Left lung (tissue), 10 donors: Measurements from ENCODE around the gene CWF19L2. TPM values are rescaled to one million over a fixed set of nuclear protein-coding genes. Genes with fewer than 3 reads are reported as not detected.
"Not testable (repeated sequence)": the region's sequence is repeated elsewhere in the genome, so short reads cannot be mapped to it uniquely, and the experiment has no call there.

Experiments used
- ATAC-seq: fragments of 200-7000 bp; cut with Tn5 transposase; one replicate; pipeline ENCODE4 v1.9.1; 2020; ENCODE audit warnings: moderate library complexity
- DNase-seq, 4 donors: peaks; one replicate each; pipeline ENCODE4 v3.0.0-alpha.2; 2013 to 2020
- H3K27ac ChIP-seq, 2 donors: fragments of 200-600 bp; sonication (generic) in 1 of 2; one replicate each; pipeline versions ENCODE4 v1.5.0 to v1.8.0; 2020 to 2021
- H3K27me3 ChIP-seq, 2 donors: fragments of 200-600 bp; sonication (generic) in 1 of 2; one replicate each; pipeline versions ENCODE4 v1.5.0 to v1.8.0; 2020 to 2021
- H3K36me3 ChIP-seq, 2 donors: fragments of 200-600 bp; sonication (generic) in 1 of 2; one replicate each; pipeline versions ENCODE4 v1.5.0 to v1.8.0; 2020 to 2021
- H3K4me1 ChIP-seq, 2 donors: fragments of 200-600 bp; one replicate each; pipeline ENCODE4 v1.8.0; 2021
- H3K4me3 ChIP-seq, 2 donors: fragments of 200-600 bp; sonication (generic) in 1 of 2; one replicate each; pipeline versions ENCODE4 v1.5.0 to v1.8.0; 2020 to 2021; ENCODE audit warnings: mild to moderate bottlenecking in 1 of 2
- H3K9me3 ChIP-seq, 2 donors: fragments of 200-600 bp; sonication (generic) in 1 of 2; one replicate each; pipeline versions ENCODE4 v1.5.0 to v1.8.0; 2020 to 2021
- intact Hi-C, 2 donors: fragments of 100-400 bp; cut with DNase I; formaldehyde crosslinking; loops; one replicate each; pipeline versions ENCODE4 v1.11.2 to v1.14.2; 2022
- polyA plus RNA-seq, 6 donors: library from polyadenylated mRNA; unstranded; fragments of 120-200 nt; gene quantifications; one replicate each; pipeline ENCODE4 v1.2.1, GENCODE V29; 2013; ENCODE audit not compliant: insufficient read length in 6 of 6
- total RNA-seq, 2 donors: library from RNA; stranded (reverse); fragmentation: NEBNext Ultra II Directional; extraction: Animal tissue kit (Norgen Biotek cat#: 25700); gene quantifications; one replicate each; pipeline ENCODE4 v1.2.1, GENCODE V29; 2021
- TF ChIP-seq, protein P1 (sequence below), 2 donors: fragments of 200-600 bp; sonication (generic) in 1 of 2; IDR thresholded peaks; one replicate each; pipeline versions ENCODE4 v1.5.0 to v1.8.0; 2021; ENCODE audit warnings: antibody characterized with exemption in 2 of 2
- donor health status: DM: no; HTN: yes; CAD: no.
- donor health status: DM: no; HTN: no; CAD: no.

Gene CWF19L2
- total and polyA plus RNA-seq, 8 donors = 11.0 to 25.4 (median 20.0) TPM

DNA sequence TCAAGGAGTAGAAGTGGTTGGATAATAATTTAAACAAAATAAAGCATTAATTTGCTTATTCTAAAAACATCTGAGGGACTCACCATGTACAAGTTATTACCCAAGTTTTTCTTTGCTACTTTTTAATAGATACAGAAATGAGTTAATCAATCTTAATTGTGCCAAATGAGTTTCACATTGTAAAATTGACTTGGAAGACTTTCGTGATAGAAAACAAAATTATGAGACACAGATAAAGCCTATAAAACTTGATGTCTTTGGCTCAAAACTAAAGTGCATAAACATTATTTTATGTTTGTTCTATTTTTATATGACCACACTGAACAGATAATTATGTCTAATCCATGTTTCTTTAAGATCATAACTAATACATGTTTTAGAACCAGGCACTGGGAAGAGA lies 10.1 kb upstream of the CWF19L2 start:
- Histone ChIP-seq H3K4me1 (no peaks in the 10 kb centered on the region), H3K27me3 (peaks cover 0 to 18% of the 10 kb centered on the region in 2 donors), H3K4me3 (no peak overlapping the region), H3K27ac (no peak overlapping the region), H3K36me3 (no peaks in the 10 kb centered on the region), H3K9me3 (no peaks in the 10 kb centered on the region)
- intact Hi-C loops = no loop called here
- no peak for DNase-seq
- TF ChIP-seq, protein P1, sequence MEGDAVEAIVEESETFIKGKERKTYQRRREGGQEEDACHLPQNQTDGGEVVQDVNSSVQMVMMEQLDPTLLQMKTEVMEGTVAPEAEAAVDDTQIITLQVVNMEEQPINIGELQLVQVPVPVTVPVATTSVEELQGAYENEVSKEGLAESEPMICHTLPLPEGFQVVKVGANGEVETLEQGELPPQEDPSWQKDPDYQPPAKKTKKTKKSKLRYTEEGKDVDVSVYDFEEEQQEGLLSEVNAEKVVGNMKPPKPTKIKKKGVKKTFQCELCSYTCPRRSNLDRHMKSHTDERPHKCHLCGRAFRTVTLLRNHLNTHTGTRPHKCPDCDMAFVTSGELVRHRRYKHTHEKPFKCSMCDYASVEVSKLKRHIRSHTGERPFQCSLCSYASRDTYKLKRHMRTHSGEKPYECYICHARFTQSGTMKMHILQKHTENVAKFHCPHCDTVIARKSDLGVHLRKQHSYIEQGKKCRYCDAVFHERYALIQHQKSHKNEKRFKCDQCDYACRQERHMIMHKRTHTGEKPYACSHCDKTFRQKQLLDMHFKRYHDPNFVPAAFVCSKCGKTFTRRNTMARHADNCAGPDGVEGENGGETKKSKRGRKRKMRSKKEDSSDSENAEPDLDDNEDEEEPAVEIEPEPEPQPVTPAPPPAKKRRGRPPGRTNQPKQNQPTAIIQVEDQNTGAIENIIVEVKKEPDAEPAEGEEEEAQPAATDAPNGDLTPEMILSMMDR (IDR thresholded peaks at IDR 0.05) = no peak
- no peak for ATAC-seq

DNA sequence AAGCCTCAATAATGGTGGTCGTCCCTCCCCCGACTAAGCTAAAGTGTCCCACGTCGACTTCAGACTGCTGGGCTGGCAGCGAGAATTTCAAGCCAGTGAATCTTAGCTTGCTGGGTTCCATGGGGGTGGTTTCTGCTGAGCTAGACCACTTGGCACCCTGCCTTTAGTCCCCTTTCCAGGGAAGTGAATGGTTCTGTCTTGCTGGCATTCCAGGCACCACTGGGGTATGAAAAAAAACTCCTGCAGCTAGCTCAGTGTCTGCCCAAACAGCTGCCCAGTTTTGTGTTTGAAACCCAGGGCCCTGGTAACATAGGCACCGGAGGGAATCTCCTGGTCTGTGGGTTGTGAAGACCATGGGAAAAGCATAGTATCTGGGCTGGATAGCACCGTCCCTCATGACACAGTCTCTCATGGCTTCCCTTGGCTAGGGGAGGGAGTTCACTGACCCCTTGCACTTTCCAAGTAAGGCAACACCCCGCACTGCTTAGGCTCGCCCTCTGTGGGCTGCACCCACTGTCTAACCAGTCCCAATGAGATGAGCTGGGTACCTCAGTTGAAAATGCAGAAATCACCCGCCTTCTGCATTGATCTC lies 8.7 kb upstream of the CWF19L2 start:
- H3K9me3 ChIP-seq, H3K27ac ChIP-seq, H3K4me3 ChIP-seq, H3K36me3 ChIP-seq, DNase-seq, ATAC-seq, intact Hi-C loops, H3K4me1 ChIP-seq: not testable (repeated sequence)
- H3K27me3 ChIP-seq = peaks cover 0 to 18% of the 10 kb centered on the region in 2 donors

DNA sequence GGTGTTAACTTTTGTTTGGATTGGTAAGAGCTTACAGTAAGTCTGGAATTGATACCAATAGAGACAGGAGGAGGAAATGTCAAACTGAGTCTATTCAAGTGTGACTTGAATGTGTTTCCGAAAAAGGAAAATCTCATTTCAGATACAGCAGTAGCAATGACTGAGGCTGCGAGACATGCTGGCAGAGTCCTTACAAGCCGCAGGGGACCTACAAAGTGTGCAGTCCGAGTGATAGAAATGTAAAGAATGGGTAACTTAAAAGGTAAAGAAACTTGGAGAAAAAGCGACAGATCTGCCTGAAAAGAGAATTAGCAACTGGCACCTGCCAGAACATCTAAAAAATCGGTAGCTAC lies 444 bp downstream of the CWF19L2 start:
- DNase-seq = no peak
- peak; percentile 25 for ATAC-seq
- no peaks in the 10 kb centered on the region for H3K9me3 ChIP-seq

DNA sequence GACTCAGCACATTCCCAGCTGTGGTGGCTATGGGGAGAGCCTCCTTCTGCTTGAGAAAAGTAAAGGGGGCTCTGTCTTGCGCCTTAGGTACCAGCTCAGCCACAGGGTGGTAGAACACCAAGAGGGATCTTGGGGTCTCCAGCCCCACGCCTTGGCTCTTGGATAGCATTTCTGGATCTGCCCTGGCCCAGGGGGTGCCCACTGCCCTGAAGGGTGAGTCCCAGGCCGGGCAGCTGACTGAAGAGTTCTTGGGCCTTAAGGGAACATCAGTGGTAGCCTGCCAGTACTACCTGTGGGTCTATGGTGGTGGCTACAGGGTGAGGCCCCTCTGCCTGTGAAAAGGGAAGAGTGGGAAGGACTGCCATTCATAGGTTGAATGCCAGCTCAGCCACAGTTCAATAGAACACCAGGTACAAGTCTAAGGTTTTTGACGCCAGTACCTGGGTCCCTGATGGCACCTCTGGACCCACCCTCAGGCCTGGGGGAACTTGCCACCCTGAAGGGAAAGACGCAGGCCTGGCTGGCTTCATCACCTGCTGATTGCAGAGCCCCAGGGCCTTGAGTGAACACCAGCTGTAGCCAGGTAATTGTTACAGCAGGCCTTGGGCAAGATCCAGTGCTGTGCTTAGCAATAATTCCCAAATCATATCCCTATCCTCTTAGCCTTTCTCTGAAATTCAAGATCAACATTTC lies 3.9 kb downstream of the CWF19L2 start:
- H3K27me3 ChIP-seq = no peaks in the 10 kb centered on the region
- ATAC-seq (no peak), DNase-seq (no peak)
- H3K36me3 ChIP-seq = peaks cover 0 to 25% of the 10 kb centered on the region in 2 donors
- TF ChIP-seq, protein P1 (IDR thresholded peaks at IDR 0.05) = no peak
- H3K4me3 ChIP-seq = no peak overlapping the region
- intact Hi-C loops = no loop called here
- H3K27ac ChIP-seq = no peak overlapping the region
- no peaks in the 10 kb centered on the region for H3K9me3 ChIP-seq
- peaks cover 5 to 17% of the 10 kb centered on the region in 2 donors for H3K4me1 ChIP-seq

More for the DNA sequence above, 444 bp downstream of the CWF19L2 start:
- Histone ChIP-seq H3K4me3 (peak overlapping the region; percentile 66 to 69), H3K36me3 (peaks cover 0 to 22% of the 10 kb centered on the region in 2 donors), H3K27ac (peak overlapping the region; percentile 59 to 63), H3K4me1 (peaks cover 5 to 17% of the 10 kb centered on the region in 2 donors), H3K27me3 (no peaks in the 10 kb centered on the region)
- intact Hi-C loops = no loop called here
- TF ChIP-seq, protein P1 (IDR thresholded peaks at IDR 0.05) = no peak

DNA sequence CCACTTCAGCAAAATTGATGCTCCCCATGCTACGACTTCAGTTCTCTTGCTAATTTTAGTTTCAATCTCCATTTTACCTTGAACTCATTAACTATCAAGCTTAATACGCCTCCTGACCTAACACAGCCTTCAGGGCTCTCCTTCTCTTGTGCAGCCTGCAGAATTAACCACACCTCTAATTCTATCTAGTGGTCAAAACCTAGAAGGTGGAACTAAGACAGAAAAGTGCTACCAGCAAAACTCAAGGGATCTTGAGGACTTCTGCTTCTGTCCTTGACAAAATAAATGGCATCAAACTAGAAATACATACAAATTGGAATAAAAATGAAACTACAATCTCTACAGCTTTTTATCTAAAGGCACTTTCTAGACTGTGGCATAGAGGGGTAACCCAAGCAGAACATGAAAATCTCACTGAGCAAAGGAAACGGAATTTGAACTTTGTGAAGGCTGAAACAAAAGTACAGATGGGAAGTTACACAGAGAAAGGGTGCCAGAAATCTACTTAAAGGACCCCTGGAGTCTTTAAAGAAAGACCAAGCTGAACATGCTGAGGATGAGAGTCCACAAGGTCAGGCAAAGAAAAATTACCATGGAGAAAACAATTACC lies 10.7 kb downstream of the CWF19L2 start:
- DNase-seq (no peak), ATAC-seq (no peak)
- no peaks in the 10 kb centered on the region for H3K4me1 ChIP-seq
- H3K27me3 ChIP-seq = no peaks in the 10 kb centered on the region
- intact Hi-C loops = no loop called here
- TF ChIP-seq, protein P1 (IDR thresholded peaks at IDR 0.05) = no peak
- H3K9me3 ChIP-seq = no peaks in the 10 kb centered on the region
- no peak overlapping the region for H3K4me3 ChIP-seq
- no peak overlapping the region for H3K27ac ChIP-seq
- peaks cover 0 to 16% of the 10 kb centered on the region in 2 donors for H3K36me3 ChIP-seq
